Measurements from ENCODE around the gene TUFT1.

DNA sequence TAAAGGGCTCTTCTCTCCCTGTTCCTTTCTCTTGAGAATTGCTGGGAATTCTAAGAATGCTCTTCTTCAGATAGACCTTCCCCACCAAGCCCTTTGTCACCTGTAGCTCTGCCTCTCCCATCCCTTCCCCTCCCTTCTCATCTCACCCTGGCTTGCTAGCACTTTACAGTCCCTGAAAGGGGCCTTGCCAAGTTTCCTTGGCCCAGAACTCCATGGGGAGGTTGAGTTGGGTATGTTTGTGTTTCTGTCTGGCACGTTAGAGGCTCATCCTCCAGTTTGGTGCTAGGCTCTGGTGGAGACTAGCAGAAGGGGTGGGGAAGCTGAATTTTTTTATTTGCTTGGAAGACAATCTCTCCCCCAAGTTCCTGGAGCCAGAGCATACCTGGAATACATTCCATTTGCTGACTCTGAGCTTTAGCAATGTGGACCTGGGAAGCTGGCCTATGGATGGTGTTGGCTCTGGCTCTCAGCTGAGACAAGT lies 24.0 kb upstream of the TUFT1 start:
- TF ChIP-seq CTCF (conservative IDR thresholded peaks at IDR 0.05) (no peak), ZFX (IDR thresholded peaks at IDR 0.05) (no peak)
